GM21360 (cell line): ENCODE data around the gene IL27RA.

Experiments used
- ATAC-seq: cut with Tn5 transposase; IDR thresholded peaks from one replicate; pipeline ENCODE4 v1.9.1; 2021; ENCODE audit warnings: mild to moderate bottlenecking, moderate library complexity; ENCODE audit not compliant: unreplicated experiment

IL27RA gene

DNA sequence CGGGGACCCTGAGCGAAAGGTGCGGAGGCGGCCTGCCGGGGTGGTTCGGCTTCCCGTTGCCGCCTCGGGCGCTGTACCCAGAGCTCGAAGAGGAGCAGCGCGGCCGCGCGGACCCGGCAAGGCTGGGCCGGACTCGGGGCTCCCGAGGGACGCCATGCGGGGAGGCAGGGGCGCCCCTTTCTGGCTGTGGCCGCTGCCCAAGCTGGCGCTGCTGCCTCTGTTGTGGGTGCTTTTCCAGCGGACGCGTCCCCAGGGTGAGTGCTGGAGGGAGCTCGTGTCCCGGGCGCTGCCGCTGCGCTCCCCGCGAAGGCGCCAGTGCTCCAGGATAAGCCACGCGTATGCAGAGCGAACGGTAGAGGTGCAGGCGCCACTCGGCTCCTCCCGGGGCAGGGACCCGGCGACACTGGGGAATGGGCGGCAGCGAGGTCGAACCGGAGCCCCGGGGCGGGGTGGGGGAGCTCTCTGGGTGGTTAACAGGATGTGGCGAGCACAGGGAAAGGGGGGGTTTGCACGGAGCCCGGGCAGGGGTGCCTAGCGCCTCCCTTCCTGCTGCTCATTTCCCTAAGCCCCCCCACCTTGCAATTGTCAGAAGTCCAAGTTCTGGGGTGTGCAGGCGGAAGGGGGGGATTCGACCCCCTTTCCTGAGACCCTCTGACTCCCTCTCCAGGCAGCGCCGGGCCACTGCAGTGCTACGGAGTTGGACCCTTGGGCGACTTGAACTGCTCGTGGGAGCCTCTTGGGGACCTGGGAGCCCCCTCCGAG, at the start of gene IL27RA:
IL27RA (plus strand) TSS at position 44 of the 762 bp plus-strand sequence; CDS start at position 155, 111 bp downstream.
- no peak for ATAC-seq

DNA sequence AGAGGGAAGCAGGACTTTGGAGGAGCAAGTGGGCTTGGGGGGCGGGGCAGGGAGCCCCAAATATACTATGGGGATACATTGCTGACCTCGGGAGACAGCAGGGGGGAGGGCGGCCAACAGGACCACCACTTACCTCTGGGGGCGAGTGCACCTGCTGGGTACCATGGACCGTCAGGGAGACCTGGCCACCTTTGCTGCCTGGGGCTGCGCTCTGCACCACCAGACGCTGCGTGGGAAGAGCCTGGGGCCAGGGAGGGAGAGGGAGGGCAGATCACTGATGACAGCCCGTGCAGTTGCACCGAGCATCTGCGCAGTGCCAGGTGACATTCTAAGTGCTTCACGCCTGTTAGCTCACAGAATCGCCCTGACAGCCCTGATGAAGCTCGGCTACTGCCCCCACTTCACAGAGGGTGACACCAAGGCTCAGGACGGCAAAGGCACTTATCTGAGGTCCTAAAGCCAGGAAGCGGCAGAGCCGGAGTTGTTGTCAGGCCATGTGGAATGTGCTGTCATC, 49.5 kb upstream of the IL27RA start:
- ATAC-seq = no peak

DNA sequence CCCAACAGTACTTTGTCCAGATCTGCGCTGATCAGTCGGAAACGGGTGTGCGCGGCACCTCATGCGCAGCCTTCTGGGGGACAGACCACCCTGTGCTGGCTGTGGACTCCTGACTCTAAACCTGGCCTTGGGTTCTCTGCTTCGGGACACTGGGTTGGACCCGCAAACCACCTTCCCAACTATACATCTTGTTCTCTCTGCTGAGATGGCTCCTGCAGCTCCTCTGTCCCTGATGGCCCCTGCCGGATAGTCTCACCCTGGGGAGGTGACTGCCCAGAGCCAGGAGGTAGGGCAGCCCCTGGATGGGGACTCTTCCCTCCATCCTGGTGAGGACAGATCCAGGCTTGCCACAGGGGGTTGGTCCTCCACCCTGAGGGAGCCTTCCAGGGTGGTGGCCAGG, 48.8 kb upstream of the IL27RA start:
- ATAC-seq = no peak

DNA sequence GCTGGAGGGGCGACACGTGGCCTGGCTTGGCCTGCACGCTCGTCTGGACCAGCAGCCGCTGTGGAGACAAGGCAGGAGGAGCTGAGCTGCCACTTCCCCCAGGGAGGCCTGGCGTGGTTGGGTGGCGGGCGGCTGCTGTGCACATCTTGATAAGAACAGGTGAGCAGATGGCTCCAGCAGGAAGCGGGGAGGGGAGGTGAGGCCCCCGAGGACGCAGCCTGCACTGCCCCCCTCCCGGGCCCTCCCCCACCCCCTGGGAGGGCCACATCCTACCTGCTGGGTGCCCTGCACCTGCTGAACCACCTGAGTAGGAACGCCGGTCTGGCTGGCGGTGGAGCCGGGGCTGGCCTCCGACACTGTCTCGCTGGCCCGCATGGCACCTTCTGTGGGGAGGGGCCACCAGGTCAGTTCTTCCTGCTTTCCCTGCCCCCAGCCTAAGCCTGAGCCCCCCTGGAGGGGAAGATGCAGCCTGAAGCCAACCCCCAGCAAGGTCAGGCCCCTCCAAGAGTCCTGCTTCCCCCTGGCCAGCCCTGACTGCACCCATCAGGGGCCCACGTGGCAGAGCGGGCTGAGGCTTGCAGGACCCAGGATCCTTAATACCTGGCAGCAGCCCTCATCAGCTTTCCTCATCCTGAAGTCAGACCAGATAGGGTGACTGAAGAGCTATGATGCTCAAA, 48.2 kb upstream of the IL27RA start:
- no peak for ATAC-seq

DNA sequence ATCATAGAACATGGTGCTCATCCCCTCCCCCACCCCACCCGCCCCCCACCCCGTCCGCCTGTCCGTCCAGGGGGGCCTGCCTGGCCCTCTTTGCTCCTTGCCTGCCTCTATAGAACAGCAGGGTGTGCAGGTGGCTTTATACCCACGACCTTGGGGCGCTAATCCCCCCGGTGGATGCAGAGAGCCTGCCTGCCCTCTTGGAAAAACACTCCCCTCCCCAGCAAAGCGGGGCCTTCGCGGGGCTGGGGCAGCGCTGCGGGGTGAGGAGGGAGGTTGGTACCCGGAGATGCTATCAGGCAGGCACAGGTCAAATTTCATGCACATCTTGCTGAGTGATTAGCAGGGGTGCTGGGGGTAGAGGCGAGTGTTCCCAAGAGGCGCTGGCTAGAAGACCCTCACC, 47.4 kb upstream of the IL27RA start:
- ATAC-seq = no peak

DNA sequence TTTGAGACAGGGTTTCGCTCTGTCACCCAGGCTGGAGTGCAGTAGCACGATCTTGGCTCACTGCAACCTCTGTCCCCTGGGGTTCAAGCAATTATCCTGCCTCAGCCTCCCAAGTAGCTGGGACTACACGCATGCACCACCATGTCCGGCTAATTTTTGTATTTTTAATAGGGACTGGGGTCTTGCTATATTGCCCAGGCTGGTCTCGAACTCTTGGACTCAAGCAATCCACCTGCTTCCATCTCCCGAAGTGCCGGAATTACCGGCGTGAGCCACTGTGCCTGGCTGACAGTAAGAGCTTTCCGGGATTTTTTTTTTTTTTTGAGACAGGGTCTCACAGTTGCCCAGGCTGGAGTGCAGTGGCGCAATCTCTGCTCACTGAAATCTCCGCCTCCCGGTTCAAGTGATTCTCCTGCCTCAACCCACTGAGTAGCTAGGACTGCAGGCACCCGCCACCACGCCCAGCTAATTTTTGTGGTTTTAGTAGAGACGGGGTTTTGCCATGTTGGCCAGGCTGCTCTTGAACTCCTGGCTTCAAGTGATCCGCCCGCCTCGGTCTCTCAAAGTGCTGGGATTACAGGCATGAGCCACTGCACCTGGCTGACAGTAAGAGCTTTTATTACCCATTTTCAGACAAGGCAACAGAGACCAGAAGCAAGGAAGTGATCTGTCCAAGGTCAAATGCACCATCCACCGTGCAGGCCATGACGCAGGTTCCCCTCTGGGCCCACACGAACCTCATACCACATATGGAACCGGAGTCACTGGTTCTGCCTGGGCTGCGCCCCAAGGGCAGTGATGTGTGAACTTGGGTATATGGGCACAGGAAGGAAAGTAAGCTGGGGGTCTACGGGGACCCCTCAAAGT, 46.5 kb upstream of the IL27RA start:
- no peak for ATAC-seq

DNA sequence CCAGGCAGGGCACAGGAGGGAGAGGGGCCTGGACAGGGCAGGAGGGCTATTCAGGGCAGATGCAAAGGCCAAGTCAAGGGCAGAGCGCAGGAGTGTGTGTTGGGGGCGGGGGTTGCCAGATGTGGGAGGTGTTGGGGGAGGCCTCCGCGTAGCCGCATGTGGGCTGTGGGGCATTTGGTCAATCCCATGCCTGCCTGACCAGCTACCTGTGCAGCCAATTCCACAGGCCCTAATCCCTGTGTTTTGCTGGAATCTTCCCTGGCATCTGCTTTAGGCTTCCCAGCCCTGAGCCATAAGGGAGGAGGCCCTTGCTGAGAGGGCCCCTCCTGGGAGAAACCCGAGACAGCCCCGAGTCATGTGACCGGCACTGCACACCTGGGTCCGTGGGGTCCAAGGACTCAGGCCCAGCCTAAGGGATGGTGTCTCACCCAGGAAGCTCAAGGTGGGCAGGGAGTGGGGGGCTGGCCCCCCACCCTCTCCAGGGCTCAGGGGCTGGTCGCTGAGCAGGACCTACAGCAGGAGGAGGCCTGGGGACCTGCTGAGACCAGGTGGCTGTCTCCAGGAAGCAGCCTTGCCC, 45.7 kb upstream of the IL27RA start:
- peak; percentile 14 for ATAC-seq

DNA sequence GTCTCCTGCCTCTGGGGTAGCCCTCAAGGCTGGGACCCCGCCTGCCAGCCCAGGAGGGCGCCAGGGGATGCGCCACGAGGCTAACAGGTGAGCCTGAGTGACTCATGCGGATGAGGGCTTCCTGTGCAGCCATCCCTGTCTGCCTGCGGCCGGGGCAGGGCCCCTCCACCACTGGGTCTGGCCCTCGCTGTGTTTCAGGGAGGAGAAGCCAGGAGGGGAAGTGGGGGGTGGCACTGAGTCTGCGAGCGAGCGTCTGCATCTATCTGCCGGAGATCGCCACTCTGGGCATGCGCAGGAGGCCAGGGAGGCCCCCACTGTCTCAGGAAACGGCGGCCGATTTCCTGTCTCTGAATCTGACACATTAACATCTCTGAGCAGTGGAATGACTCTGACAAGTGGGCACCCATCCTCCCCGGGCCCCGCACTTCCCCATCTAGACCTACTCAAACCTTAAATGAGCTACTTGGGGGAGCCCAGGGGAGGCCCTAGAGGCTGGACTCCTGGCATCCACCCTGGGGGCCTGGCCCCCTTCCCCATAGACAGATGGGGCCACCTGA, 45.1 kb upstream of the IL27RA start:
- peak; percentile 70 for ATAC-seq

DNA sequence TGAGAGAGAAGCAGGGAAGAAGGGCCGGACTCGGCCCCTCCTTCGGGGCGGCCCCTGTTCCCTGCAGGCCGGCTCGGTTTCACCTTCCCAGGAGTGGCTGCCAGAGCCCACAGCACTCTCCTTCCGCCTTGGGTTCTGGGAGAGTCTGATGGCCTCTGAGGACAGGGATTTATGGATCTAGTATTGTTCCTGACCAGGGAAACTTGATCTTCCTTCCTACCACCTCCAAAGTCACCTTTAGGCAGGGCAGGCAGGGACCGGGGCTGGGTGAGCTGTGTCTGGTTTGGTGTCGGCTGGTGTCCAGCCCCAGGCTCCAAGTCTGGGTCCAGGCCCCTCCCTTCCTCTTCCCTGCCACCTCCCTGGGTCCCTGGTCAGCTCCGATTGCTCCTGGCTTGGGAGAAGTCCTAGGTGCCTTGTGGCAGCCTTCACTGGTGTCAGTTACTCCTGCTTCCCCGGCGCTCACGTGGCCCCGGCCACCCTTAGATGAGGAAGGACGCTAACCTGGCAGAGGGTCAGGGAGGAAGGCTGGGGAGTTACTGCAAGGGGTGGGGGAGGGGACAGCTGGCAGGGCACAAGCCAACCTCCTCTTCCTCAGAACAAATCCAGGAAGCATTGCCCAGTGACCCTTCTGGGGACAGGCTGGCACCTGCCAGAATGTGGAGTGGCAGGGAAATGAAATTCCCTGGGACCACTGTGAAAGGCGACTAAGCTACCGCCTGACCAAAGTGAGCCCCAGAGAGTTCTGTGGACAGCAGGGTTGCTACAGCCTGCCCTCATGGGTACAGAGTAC, 44.3 kb upstream of the IL27RA start:
- ATAC-seq = no peak

DNA sequence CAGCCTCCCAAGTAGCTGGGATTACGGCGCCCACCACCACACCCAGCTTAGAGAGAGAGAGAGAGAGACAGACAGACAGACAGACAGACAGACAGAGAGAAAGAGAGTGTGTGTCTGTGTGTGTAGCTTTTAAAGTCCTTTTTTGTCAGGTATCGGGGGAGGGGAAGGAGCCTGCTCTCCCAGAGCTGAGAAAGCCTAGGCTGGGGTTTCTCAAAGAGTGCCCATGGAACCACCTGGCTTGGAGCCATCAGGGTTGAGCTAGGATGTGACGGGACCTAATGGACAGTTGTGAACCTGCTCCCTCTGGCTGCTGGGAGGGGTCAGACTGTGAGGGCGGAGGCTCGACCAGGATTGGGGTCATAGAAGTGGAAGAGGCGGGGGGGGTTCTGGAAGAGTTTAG, 42.1 kb upstream of the IL27RA start:
- ATAC-seq = no peak

DNA sequence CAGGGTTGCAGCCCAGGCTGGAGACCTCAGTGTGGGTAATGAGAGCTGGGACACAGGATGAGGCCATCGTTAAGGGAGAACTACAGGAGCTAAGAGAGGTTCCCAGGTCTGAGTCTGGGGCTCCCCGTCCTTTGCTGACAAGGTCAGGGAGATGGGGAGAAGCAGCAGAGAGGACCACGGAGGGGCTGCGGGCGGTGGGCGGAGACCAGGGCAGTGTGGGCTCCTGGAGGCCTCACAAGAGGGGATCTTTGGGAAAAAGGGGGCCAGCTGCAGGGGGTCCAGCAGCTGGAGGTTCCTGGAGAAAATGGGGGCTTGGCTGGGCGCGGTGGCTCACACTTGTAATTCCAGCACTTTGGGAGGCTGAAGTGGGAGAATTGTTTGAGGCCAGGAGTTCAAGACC, 41.5 kb upstream of the IL27RA start:
- no peak for ATAC-seq

DNA sequence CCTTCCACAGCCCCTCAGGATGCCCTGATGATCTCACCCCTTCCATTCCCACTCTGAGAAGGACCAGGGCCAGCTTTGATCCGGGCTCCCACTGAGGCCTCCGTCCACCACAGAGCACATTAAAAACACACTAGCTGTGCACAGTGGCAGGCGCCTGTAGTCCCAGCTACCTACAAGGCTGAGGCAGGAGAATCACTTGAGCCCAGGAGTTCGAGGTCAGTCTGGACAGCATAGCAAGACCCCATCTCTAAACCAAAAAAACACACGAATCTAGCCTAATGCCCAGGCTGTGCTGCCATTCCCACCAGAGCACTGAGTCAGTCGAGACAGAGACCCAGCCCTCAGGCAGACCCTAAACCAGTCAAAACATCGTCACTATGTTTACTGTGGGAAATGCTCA, 39.5 kb upstream of the IL27RA start:
- no peak for ATAC-seq

DNA sequence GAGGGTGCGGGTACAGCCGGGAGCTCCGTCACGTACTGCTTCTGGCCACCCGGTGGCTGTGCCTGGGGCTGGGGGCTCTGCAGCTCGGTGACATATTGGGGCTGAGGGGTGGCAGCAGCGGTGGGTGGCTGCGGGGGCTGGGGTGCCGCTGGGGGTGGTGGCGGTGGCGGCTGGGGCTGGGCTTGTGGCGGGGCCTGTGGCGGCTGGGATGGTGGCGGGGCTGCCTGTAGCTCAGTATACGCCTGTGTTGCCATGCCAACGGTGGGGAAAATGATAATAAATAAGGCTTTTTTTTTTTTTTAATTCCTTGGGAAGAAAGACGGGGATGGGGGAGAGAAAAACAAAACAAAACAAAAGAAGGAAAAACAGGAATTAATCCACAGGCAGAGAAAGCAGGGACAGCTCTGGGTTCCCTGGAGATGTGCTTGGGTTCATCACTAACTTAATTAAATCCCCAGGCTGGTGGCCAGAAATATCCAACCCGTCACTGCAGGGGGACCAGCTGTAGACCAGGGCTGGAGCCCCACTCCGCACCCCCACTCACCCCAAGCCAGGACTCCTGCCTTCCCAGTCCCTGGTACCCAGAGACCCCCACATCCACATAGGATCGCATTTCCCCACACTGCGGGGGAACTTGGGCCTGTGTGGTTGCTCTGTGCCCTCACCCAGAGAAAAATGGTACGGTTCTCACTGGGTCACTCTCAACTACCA, 37.8 kb upstream of the IL27RA start:
- ATAC-seq = no peak

DNA sequence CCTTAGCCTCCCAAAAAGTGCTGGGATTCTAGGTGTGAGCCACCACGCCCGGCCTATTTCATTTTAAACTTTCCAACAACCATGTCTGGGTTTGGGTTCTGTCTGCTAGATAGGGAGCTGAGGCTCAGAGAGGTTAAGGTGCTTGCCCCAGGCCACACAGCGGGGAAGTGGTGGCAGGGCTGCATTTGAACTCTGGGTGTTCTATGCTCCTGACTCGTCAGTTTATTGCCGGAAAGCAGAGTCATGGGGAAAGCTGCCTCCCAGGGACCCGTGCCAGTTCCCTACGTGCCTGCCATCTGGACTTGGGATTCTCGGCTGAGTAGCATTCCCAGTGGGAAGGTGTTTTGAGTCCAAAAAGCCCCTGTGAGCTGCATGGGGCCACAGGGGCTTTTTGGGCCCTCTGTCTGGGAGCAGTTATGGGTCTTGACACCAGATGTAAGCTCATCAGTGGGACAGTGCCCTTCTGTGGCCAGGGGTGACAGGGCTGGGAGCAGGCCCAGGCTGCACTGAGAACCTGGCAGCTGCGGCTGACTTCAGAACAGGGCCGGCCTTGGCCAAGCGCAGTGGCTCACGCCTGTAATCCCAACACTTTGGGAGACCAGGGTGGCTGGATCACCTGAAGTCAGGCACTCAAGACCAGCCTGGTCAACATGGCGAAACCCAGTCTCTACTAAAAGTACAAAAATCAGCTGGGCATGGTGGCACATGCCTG, 36.4 kb upstream of the IL27RA start:
- ATAC-seq = no peak

DNA sequence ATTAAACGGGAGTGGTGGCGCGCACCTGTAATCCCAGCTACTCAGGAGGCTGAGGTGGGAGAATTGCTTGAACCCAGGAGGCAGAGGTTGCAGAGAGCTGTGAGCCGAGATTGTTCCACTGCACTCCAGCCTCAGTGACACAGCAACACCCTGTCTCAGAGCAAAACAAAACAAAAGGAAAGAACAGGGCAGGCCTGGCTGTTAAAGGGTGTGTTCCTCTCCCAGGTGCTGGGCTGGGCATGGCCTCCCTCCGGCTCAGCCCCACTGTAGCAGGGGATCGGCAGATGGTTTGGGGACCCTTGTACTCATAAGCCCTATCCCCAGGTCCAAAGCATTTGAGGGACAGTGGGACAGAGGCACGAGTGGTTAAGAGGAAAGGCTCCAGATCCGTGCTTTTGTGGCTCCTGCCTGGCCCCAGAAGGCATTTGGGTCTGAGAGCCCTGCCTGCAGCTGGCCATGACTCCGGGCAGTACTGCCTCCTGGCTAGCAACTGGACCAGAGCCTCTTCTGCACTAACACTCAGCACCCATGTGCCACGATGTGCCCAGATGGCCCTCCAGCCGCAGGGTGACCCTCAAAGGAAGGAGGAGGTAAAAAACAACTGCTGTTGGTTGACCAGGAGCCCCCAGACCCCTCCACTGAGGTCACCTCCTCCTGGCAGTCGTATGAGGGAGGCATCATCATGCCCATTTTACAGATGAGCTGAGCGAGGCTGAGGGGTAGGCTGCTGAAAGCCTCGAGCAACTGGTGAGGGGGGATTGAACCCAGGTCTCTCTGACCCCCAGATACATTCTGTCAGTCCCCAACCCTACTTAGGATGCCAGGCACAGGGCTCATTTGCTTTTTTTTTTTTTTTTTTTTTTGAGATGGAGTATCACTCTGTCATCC, 35.4 kb upstream of the IL27RA start:
- no peak for ATAC-seq

DNA sequence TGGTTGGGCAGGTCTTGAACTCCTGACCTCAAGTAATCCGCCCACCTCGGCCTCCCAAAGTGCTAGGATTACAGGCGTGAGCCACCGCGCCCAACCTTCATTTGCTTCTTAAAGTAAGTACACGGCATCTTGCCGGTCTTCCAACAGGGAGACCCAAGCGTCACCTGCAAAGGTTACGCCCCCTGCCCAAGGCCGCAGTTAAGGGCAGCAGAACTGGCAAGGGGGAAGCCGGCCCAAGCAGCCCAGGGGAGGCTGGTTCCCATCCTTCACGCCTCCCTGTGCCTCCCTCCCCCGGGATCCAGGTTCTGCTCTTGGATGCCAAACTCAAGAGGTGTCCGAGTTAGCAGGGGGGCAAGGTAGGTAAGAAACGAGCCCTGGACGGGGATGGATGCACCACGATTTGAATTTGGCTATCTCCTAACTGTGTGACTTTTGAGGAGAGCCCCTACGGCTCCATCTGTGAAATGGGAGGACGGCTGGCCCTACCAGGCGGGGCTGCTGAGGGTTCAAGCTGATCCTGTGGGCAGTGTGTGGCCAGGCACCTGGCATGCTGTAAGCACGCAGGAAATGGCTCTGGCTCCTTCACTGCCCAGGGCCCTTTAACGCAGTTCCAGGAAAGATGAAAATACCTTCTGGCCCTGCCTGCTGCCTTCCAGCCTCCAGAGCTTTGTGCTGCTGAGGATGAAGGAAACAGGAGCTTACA, 34.5 kb upstream of the IL27RA start:
- ATAC-seq = no peak

DNA sequence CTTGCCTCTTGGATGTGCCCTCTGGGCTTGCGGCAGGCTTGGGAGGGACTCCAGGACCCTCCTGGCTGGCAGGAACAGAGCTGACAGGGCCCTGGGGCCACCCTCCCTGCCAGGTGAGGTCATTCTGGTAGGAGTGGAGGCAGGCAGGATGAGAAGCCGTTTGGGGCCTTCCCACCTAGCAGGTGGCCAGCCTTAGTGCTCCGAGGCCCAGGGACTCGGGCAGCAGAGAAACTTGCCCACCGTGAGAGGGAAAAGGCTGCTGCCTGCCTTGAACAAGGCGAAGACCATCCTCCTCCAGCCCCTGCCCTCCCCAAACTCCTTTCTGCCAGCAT, 34.0 kb upstream of the IL27RA start:
- ATAC-seq = no peak
